Suppressor macrophage treated with lipopolysaccharide for 4 hours (primary cell): Measurements from ENCODE around the gene INPP5A.

ENCODE experiments used
- DNase-seq: peaks from one replicate; pipeline ENCODE4 v3.0.0-alpha.2; 2020

Gene INPP5A

DNA sequence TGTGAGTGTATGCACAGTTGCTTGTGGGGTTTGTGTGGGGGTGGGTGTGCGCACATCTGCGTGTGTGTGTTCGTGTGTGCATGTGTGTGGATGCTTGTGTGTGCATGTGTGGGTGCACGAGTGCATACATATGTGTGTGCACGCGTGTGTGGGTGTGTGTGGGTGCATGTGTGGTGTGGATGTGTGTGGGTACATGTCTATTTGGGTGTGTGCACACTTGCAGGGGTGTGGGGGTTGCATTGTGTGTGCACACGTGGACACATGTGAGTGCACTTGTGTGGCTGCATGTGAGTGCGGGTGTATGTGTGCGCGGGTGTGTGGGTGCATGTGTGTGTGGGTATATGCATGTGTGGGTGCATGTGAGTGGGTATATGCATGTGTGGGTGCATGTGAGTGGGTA, 174.7 kb downstream of the INPP5A start:
- DNase-seq, result no peak

DNA sequence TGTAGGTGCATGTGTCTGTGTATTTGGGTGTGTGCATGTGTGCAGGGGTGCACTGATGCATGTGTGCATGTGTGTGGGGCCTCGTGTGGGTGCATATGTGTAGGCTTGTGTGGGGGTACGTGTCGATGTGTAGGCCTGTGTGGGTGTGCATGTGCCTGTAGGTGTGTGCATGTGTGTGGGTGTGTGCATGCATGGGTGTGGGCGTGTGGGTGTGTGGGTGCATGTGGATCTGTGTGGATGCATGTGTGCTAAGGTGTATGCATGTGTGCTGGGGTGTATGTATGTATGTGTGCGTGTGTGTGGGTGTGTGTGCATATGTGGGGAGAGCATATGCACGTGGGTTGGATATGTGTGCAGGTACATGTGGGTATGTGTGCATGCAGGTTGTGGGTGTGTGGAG, 175.2 kb downstream of the INPP5A start:
- no peak for DNase-seq

DNA sequence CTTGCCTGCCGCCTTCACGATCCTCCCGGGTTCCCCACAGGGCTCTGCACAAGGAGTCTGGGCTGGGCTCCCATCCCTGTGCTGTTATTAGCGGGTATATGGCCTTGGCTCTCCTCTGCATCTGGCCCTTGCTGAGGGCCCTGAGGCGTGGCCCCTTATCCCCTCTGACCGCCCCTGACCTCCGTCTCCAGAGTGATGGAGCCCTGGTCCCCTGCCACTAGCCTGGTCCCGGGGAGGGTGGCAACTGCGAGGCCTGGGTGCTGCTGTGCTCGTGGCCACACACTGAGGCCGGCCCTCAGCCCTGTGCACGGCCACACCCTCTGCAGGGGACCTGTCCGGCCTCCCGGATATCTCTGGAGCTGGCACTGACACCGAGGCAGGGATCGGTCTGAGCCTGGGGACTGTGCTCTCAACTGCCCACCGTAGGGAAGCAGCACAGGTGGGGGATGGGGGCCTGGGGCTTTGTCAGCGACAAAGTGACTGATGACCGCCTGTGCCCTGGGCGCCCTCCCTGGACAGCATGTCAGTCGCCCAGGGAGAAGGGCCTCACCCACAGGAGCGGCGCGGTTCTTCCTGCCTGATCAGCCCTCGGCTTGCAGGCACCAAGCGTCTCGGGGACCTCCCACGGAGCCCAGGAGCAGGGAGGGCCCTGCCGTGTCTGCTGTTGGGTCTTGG, 176.0 kb downstream of the INPP5A start:
- DNase-seq, result no peak

GRCh38 chr10:132714096-132714985, 176.8 kb downstream of the INPP5A start:
- no peak for DNase-seq

GRCh38 chr10:132714986-132715775, 177.6 kb downstream of the INPP5A start:
- DNase-seq, result no peak

DNA sequence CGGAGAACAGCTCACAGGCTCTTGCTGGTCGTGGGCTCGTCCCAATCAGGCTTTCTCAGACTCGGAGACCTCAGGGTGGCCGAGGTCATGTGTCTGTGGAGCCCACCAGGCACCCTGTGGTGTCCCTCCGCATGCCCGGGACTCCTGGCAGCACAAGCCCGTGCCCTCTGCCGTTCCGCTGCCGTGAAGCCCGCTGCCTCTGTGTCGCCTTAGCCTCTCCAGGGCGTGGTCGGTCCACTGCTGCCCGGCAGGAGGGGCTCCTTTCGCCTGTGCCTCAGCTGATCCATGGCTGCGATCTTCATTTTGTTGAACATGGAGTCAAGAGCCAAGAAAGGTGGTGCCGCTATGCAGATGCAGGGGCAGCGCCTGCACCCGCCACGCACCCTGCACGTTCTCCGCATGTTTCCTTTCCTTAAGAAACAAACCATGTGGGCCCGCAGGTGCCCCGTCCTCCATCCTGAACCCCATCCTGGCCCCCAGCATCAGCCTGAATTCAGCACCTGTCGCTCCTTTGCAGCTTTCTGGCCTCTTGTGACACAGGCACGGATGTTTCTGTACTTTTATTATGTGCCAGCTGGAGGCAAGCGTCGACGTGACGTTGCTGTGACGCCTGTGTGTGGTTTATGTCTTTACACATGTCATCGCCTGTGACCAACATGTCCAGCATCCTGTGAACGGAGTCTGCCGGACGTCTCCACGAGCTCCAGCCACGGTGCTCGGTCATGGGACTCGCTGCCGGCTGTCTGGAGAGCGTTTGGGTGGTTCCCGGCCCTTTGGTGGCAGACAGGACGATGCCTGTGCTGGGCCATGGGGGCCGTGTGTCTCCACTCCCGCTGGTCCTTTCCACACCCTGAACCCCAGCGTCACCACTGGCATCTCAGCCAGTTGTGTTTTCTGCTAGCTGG, 178.4 kb downstream of the INPP5A start:
- no peak for DNase-seq

DNA sequence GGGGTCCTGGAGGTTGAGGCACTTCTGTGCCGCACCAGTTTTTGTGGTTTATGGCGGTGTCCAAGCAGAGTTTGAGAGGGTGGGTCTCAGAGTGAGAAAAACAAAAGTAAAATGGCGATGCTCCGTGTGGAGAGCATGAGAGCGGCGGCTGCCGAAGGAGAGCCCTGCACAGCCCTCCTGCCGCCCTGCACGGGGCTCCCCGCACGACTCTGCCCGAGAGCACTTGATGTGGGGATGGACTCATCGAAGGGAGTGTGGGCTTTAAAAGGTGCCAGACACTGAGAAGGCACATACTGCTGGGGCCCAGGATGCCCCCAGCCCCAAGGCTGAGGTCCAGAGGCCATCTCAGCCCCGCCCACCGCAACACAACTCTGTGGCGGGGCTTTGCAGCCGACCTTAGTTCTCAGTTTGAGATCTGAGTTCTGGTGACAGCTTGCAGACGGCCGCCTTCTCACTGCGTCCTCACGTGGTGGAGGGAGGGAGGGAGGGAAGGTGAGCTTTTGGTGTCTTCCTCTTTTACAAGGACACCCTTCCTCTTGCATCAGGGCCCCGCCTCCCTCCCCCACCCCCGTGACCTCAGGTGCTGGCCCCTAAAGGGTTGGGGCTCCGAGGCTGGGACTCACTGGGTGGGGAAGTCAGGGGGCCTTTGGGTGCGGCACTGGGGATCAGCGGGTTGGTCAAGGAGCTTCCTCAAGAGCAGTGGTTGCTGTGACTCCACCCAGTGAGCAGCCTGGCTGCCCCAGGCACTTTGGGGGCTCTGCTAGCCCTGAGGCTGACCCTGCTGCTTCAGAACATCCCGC, 179.3 kb downstream of the INPP5A start:
- DNase-seq, result no peak

DNA sequence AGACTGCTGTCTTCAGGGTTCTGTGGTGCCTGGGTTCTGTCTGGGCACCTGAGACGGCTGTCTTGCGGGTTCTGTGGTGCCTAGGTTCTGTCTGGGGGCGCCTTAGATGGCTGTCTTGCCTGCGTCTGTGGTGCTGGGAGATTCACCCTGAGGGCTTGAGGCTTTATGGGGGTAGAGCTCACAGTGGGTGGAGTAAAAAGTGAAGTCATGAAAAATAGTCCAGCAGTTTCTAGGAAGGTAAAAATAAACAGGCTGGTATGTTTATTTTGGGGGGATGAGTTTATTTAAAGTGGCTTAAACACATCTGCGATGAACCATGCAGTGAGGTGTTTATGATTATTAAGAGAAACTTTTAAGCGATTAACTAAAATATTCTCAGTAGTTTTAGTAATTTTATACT, 184.1 kb downstream of the INPP5A start:
- no peak for DNase-seq

DNA sequence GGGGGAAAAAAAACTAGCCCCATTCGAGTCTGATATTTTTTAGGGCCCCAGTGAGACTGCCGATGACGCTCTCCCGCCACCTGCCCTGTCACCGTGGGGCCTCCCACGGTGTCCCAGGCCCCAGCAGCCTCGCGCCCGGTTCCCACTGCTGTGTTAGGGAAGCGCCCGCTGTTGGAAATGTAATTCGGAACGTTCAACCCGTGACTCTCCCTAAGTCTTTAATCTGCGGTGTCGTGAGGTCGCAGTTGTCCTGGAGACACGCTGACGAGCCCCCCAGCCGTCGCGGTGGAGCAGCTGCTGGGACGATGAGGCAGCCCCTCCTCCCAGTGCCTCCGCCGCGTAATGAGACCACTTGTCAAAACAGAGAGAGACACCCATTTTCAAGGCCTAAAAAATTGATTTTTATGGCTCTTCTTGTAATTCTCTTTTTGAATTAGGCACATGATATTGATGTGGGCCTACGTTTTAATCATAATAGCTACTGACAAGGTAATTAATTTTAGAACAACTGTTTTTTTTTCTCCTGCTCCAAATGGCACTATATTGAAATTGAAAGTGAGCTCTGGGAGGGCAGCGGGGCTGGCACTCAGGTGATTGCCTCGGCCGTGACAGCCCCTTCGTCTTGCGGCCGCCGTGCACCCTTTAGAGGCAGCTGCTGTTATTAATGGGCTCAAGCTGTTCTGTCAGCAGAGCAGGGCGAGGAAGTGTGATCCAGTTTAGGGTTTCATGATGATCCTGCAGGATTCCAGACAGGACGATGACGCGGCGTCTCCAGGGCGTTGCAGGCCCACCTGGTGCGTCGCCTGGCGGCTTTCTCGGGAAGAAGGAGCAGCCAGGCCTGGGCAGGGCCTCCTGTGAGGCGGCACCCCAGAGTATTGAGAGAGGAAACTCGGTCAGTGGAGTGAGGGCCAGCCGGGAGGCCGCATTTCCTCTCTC, 185.1 kb downstream of the INPP5A start:
- no peak for DNase-seq

DNA sequence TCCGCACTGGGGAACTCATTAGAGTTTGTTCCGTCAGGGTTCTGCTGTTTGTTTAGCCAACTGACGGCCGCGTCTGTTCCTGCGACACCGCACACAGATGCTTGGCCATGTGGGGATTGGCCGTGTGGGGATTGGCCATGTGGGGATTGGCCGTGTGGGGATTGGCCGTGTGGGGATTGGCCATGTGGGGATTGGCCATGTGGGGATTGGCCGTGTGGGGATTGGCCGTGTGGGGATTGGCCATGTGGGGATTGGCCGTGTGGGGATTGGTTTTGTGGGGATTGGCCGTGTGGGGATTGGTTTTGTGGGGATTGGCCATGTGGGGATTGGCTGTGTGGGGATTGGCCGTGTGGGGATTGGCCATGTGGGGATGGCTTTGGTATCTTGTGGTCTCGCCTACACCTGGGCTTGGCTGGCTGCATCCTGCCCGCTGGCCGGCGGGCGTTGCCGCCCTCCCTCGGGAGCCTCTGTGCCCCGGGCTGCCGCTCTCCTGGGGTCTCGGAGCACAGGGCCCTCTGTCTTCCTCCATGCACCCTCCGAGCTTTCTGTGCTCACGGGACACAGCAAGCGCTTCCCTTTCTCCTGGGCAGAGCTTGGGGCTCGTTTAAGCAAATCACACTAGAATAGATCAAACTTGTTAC, 185.9 kb downstream of the INPP5A start:
- DNase-seq, result no peak

DNA sequence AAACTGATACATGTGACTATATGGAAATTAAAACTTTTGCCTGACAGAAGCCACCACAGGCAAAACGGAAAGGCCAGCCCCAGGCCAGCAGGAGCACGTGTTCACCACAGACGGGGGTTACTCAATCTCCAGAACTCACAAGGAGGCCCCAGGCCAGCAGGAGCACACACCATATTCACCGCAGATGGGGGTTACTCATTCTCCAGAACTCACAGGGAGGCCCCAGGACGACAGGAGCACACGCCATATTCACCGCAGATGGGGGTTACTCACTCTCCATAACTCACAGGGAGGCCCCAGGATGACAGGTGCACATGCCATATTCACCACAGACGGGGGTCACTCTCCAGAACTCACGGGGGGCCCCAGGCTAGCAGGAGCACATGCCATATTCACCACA, 186.9 kb downstream of the INPP5A start:
- DNase-seq, result no peak

- no peak for DNase-seq
These were observed 187.6 kb downstream of the INPP5A start for GRCh38 chr10:132725202-132725601.

DNA sequence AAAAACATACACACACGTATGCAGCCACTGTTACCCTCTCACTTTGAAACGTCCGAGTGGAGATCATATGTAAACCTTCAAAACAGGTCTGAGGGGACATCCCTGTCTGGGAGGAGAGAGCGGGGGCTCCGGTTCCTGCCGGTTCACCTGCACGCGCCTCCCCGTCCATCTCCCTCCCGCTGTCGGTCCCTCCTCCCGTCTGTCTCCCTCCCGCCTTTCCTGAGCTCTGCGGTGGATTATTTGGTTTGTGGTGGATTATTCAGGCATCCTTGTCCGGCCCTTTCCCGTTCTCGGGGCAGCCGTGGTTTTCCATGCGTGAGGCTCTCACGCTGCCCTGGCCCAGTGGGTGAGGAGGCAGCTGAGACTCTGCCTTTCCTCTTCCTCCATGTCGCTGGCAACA, 188.6 kb downstream of the INPP5A start:
- DNase-seq, result no peak

- DNase-seq, result no peak
These were observed 189.4 kb downstream of the INPP5A start for GRCh38 chr10:132726951-132727350.

- no peak for DNase-seq
These were observed 189.8 kb downstream of the INPP5A start for GRCh38 chr10:132727411-132727810.

DNA sequence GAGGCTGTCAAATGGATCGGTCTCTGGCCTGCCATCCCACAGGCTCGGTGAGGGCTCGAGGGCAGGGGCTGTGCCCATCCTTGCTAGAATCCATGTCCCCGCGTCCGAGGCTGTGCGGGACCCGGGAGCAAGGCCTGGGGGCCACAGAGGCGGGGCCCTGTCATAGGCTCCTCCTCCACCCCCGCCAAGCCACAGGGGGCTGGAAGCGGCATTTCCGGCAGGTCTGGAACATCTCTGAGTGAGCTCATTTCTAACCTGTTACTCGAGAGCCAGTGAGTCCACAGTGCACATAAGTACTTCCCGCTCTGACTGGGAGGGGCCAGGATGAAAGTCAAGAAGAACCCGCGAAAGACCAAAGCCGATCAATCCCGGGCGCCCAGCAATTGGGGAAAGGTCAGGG, 190.7 kb downstream of the INPP5A start:
- no peak for DNase-seq

- DNase-seq, result no peak
These were observed 191.2 kb downstream of the INPP5A start for GRCh38 chr10:132728741-132729140.

DNA sequence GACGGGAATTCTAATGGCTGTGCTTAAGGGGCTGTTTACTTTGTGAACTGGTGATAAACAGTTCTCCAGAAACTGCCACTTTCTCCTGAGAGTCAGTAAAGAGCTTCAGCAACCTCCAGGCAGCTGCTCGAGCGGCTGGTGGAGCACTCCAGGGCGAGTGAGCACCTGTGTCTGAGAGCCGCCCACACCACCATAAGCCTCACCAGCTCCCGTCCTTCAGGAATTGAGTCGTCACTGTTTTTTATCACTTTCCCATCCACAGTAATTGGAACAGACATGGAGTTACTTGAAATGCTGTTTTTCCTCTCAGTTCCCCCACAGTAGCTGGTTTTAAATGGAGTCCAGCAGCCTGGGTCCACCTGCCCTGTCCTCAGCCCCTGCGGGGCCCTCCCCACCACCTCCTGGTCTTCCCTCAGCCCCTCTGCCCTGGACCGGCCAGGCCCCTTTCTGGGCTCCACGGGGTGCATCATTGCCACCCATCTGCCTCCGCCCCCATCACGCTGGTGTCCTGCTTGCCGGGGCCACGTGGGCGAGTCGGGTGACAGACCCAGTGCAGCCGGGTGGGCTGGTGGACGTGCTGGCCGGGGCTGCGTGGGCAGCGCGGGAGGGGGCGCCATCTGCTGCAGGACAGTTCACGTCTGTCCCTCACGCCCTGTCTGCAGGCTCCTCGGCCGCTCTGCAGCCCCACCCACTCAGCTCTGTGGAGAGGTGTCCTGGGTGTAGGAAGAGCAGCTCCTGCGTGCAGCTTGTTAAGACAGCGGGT, 192.4 kb downstream of the INPP5A start:
- DNase-seq, result no peak

DNA sequence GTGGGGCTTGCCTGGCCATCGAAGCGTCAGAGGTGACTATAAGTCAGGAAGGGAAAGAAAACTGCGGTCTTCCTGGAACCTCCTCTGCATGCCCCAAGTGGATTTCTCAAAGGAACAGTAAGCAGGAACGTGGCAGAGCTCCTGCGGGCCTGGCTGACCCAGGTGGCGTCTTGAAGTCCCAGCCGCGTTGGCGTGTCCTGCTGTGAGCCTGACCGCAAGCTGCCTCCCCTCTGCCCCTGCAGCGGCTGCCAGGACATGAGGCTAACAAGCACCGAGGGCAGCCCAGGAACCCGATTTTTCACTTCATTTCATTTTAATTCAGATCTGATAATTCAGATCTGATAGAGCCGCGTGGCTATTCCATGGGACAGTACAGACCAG, 193.0 kb downstream of the INPP5A start:
- DNase-seq, result no peak
